OCI-LY1 (cell line): Measurements from ENCODE around the gene IFNA1.

Experiments used
- CTCF ChIP-seq: fragments of 200-600 bp; sonication (generic), shearing (Covaris generic); IDR thresholded peaks from 2 replicates; pipeline ENCODE4 v1.5.1; 2017; ENCODE audit warnings: mild to moderate bottlenecking, antibody characterized with exemption, low read length, moderate library complexity, mixed read lengths
- EZH2 ChIP-seq: fragments of 200-600 bp; sonication (generic), shearing (Covaris generic); IDR thresholded peaks from 2 replicates; pipeline ENCODE4 v1.8.0; 2017; ENCODE audit warnings: borderline replicate concordance, mixed run types, mild to moderate bottlenecking, antibody characterized with exemption, low read length, moderate library complexity, mixed read lengths

GRCh38 chr9:21392270-21392669, 48.0 kb upstream of the IFNA1 start:
- peak; percentile 40; the same call in 1 of the 2 replicates for TF ChIP-seq CTCF
- no peak for TF ChIP-seq EZH2
